Esophagus squamous epithelium (tissue), 5 donors: ENCODE measurements around the gene NSD2. TPM values are rescaled to one million over a fixed set of nuclear protein-coding genes. Genes with fewer than 3 reads are reported as not detected.

ENCODE experiments used
- DNase-seq: peaks from one replicate; lab custom pipeline; 2025; lab: John Stamatoyannopoulos, UW
- H3K27ac ChIP-seq, 4 donors: fragments of 200-600 bp; sonication (generic); one replicate each; pipeline ENCODE4 v1.5.1; 2016 to 2019; ENCODE audit warnings: mild to moderate bottlenecking in 1 of 4
- H3K27me3 ChIP-seq, 4 donors: fragments of 200-600 bp; sonication (generic); 1 replicate in 3 of 4; 2 replicates in 1 of 4; pipeline versions ENCODE4 v1.5.1 to v1.6.0; 2017 to 2021; ENCODE audit warnings: antibody characterized with exemption in 1 of 4
- H3K36me3 ChIP-seq, 3 donors: fragments of 200-600 bp; sonication (generic); one replicate each; pipeline ENCODE4 v1.5.1; 2016 to 2019
- H3K4me1 ChIP-seq, 3 donors: fragments of 200-600 bp; sonication (generic); one replicate each; pipeline ENCODE4 v1.5.1; 2017 to 2019
- H3K4me3 ChIP-seq, 4 donors: fragments of 200-600 bp; sonication (generic); 1 replicate in 3 of 4; 2 replicates in 1 of 4; pipeline ENCODE4 v1.5.1; 2016 to 2019; ENCODE audit warnings: mild to moderate bottlenecking in 2 of 4, moderate library complexity in 1 of 4
- H3K9me3 ChIP-seq, 3 donors: fragments of 200-600 bp; sonication (generic); one replicate each; pipeline ENCODE4 v1.5.1; 2016 to 2019
- CTCF ChIP-seq, 6 experiments: fragments of 450-650 bp in 4 of 6; fragments of 200-600 bp in 2 of 6; sonication (generic) in 2 of 6; IDR thresholded peaks; one replicate each; pipeline ENCODE4 v1.5.1; 2016 to 2019; ENCODE audit warnings: antibody characterized with exemption in 6 of 6, mild to moderate bottlenecking in 4 of 6, moderate library complexity in 4 of 6
- POLR2A ChIP-seq, 4 donors: fragments of 450-650 bp; IDR thresholded peaks; one replicate each; pipeline ENCODE4 v1.6.1; 2017; ENCODE audit warnings: antibody characterized with exemption in 4 of 4, mild to moderate bottlenecking in 4 of 4, moderate library complexity in 3 of 4
- WGBS, 2 donors: methylation state at CpG; one replicate each; pipeline ENCODE4 v1.1.5; 2018; 5-methylcytosine and 5-hydroxymethylcytosine counted together
- intact Hi-C: fragments of 100-400 bp; cut with DNase I; formaldehyde crosslinking; loops from one replicate; pipeline ENCODE4 v1.15.0; 2022
- total RNA-seq, 4 donors: library from RNA; depleted of rRNA; stranded (reverse); fragments of >200 nt; gene quantifications; one replicate each; pipeline ENCODE4 v1.1.0, GENCODE V29; 2016
- donor health status: DM: yes; HTN: yes; CAD: no.

NSD2 gene
- total RNA-seq, 4 donors from 2014 or later, result 31.9 to 36.4 (median 34.5) TPM

- Histone ChIP-seq H3K4me1 (peaks cover 0 to 18% (median 0%) of the 10 kb centered on the region in 3 donors), H3K36me3 (peaks cover 0 to 83% (median 8%) of the 10 kb centered on the region in 3 donors), H3K9me3 (no peaks in the 10 kb centered on the region), H3K27me3 (no peaks in the 10 kb centered on the region), H3K4me3 (no peak overlapping the region), H3K27ac (no peak overlapping the region)
- intact Hi-C loops, result no loop called here
- no peak for DNase-seq
- 93 to 97% methylated on average over 7 of the region's 7 CpGs for WGBS, 2 donors
- TF ChIP-seq CTCF (IDR thresholded peaks at IDR 0.05), result no peak
- TF ChIP-seq POLR2A (IDR thresholded peaks at IDR 0.05), result no peak
Measured at GRCh38 chr4:1943928-1944327, 72.7 kb downstream of the NSD2 start.

- no peaks in the 10 kb centered on the region for H3K27me3 ChIP-seq
- peaks cover 0 to 74% (median 8%) of the 10 kb centered on the region in 3 donors for H3K36me3 ChIP-seq
- H3K4me3 ChIP-seq, result no peak overlapping the region
- DNase-seq, result no peak
- peaks cover 0 to 8% (median 0%) of the 10 kb centered on the region in 3 donors for H3K4me1 ChIP-seq
- no peak overlapping the region for H3K27ac ChIP-seq
- H3K9me3 ChIP-seq, result no peaks in the 10 kb centered on the region
- TF ChIP-seq POLR2A (IDR thresholded peaks at IDR 0.05) (no peak), CTCF (IDR thresholded peaks at IDR 0.05) (no peak)
- intact Hi-C loops, result no loop called here
- 77 to 81% methylated on average over 11 of the region's 11 CpGs for WGBS, 2 donors
Measured at GRCh38 chr4:1945124-1945895, 74.1 kb downstream of the NSD2 start.

- H3K4me3 ChIP-seq, result no peak overlapping the region
- H3K4me1 ChIP-seq, result peaks cover 0 to 2% (median 0%) of the 10 kb centered on the region in 3 donors
- H3K9me3 ChIP-seq, result no peaks in the 10 kb centered on the region
- intact Hi-C loops, result no loop called here
- no peaks in the 10 kb centered on the region for H3K27me3 ChIP-seq
- H3K27ac ChIP-seq, result no peak overlapping the region
- TF ChIP-seq CTCF (IDR thresholded peaks at IDR 0.05), result no peak
- TF ChIP-seq POLR2A (IDR thresholded peaks at IDR 0.05), result no peak
- peaks cover 0 to 78% (median 8%) of the 10 kb centered on the region in 3 donors for H3K36me3 ChIP-seq
- DNase-seq, result no peak
- WGBS, 2 donors, result 92 to 100% methylated on average over 1 of the region's 1 CpG
Measured at GRCh38 chr4:1945912-1946311, 74.7 kb downstream of the NSD2 start.

DNA sequence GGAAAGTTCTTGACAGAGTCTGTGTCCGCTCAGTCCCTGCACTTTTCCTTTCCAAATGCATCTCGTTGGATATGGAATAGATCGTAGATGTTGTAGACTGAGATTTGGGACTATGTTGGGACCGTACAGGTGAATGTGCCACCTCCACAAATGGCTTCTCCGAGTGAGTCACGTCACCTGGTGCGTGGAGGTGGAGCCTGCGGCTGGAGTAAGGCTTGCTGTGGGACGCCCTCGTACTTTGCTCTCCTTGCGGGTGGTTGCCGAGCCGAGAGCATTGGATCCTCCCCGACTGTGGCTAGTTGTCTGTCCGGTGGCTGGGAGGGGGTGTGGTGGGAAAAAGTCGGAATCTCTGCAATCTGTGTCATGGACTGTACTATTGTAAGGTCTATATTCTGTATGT lies 77.0 kb downstream of the NSD2 start:
- no peak for DNase-seq
- TF ChIP-seq CTCF (IDR thresholded peaks at IDR 0.05) (no peak), POLR2A (IDR thresholded peaks at IDR 0.05) (no peak)
- no peaks in the 10 kb centered on the region for H3K9me3 ChIP-seq
- H3K27me3 ChIP-seq, result no peaks in the 10 kb centered on the region
- H3K4me1 ChIP-seq, result no peaks in the 10 kb centered on the region
- 67 to 92% methylated on average over 7 to 16 of the region's 16 CpGs for WGBS, 2 donors
- peaks cover 0 to 85% (median 11%) of the 10 kb centered on the region in 3 donors for H3K36me3 ChIP-seq
- H3K27ac ChIP-seq, result no peak overlapping the region
- intact Hi-C loops, result no loop called here
- H3K4me3 ChIP-seq, result no peak overlapping the region

GRCh38 chr4:1948892-1949436 lies 77.8 kb downstream of the NSD2 start:
- WGBS, 2 donors, result 90 to 95% methylated on average over 3 to 4 of the region's 8 CpGs
- H3K9me3 ChIP-seq, result no peaks in the 10 kb centered on the region
- DNase-seq, result no peak
- H3K4me1 ChIP-seq, result no peaks in the 10 kb centered on the region
- no peak overlapping the region for H3K27ac ChIP-seq
- no peaks in the 10 kb centered on the region for H3K27me3 ChIP-seq
- intact Hi-C loops, result no loop called here
- TF ChIP-seq CTCF (IDR thresholded peaks at IDR 0.05) (no peak), POLR2A (IDR thresholded peaks at IDR 0.05) (no peak)
- no peak overlapping the region for H3K4me3 ChIP-seq
- H3K36me3 ChIP-seq, result peaks cover 0 to 85% (median 10%) of the 10 kb centered on the region in 3 donors
